Measurements from ENCODE around the gene POLA2.
A peak's percentile ranks its signal among the peaks of the same experiment; 100 is the strongest.
"Not testable (repeated sequence)": the region's sequence is repeated elsewhere in the genome, so short reads cannot be mapped to it uniquely, and the experiment has no call there.

The POLA2 gene

GRCh38 chr11:65308281-65308891 is 46.6 kb downstream of the POLA2 start:
- no peak for DNase-seq

GRCh38 chr11:65309006-65309405 is 47.2 kb downstream of the POLA2 start:
- DNase-seq, result no peak

- peak; percentile 40 for DNase-seq
These were observed 48.5 kb downstream of the POLA2 start for GRCh38 chr11:65310215-65310614.

GRCh38 chr11:65310736-65311135 is 49.0 kb downstream of the POLA2 start:
- no peak for DNase-seq

- DNase-seq, result no peak
These were observed 49.5 kb downstream of the POLA2 start for GRCh38 chr11:65311170-65311678.

- peak; percentile 69 for DNase-seq
These were observed 52.9 kb downstream of the POLA2 start, which contains the start of gene CDC42EP2 for GRCh38 chr11:65314501-65315203. Gene CDC42EP2 (plus strand): TSS chr11:65314866. CDS start chr11:65320899, 6,033 bp downstream.

- DNase-seq, result peak; percentile 68
These were observed 53.6 kb downstream of the POLA2 start for GRCh38 chr11:65315204-65315865.

GRCh38 chr11:65315866-65316226 is 54.1 kb downstream of the POLA2 start:
- DNase-seq, result no peak

GRCh38 chr11:65316227-65317024 is 54.7 kb downstream of the POLA2 start:
- DNase-seq, result peak; percentile 93

GRCh38 chr11:65317025-65317786 is 55.4 kb downstream of the POLA2 start:
- peak; percentile 61 for DNase-seq

GRCh38 chr11:65320386-65321075 is 58.8 kb downstream of the POLA2 start:
- DNase-seq, result no peak

GRCh38 chr11:65321076-65321475 is 59.3 kb downstream of the POLA2 start:
- no peak for DNase-seq

- no peak for DNase-seq
These were observed 60.2 kb downstream of the POLA2 start for GRCh38 chr11:65321828-65322485.

- no peak for DNase-seq
These were observed 62.1 kb downstream of the POLA2 start for GRCh38 chr11:65323813-65324212.

GRCh38 chr11:65325435-65325834 is 63.7 kb downstream of the POLA2 start:
- no peak for DNase-seq

GRCh38 chr11:65327021-65327420 is 65.3 kb downstream of the POLA2 start:
- DNase-seq, result no peak

GRCh38 chr11:65329478-65329877 is 67.7 kb downstream of the POLA2 start:
- no peak for DNase-seq

GRCh38 chr11:65329944-65330403 is 68.2 kb downstream of the POLA2 start:
- peak; percentile 88 for DNase-seq

GRCh38 chr11:65330544-65330943 is 68.8 kb downstream of the POLA2 start:
- DNase-seq, result no peak

- not testable (repeated sequence) for DNase-seq
These were observed 70.8 kb downstream of the POLA2 start for GRCh38 chr11:65332591-65332990.
